AG08396 (cell line): ENCODE results near the gene MALRD1.

Experiments used
- DNase-seq: peaks from one replicate; pipeline ENCODE4 v3.0.0; 2012; ENCODE audit warnings: low spot score, mixed read lengths

The MALRD1 gene

DNA sequence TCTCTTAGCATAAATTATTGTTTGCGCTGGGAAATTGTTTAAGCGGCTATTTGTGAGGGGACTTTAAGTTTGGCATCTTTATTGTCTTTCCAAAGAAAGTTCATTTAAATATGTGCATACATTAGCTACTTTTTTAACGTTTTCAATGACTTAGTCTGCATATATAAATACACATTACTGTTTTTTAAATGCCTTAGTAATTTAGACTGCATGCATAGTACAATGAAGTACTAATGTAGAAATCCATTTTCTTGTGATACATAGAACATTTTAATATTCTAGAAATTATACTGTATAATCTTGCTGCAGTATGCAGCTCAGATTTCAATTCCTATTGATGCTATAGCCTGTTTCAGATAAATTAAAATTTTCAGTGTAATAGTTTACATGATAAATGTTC lies 325.4 kb downstream of the MALRD1 start:
- DNase-seq = no peak

GRCh38 chr10:19385846-19386450 lies 337.3 kb downstream of the MALRD1 start:
- DNase-seq = no peak

GRCh38 chr10:19408924-19409323 lies 360.3 kb downstream of the MALRD1 start:
- DNase-seq = no peak

DNA sequence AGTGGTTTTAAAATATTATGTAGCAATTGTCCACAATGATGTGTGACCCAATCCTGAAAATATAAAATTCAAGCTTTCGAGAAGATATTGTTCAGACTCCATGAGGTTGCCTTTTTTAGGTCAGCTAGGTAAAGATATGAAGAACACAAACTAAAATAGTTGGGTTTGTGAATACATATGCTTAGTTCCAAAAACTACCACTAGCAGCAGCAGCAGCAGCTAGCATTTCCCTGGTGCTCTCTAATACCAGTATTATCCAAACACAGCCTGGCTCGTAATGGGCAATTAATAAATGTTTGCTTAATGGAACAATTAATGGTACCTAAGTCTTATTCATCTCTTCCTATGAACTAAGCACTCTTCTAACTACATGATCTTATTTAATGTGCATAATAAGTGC lies 362.5 kb downstream of the MALRD1 start:
- no peak for DNase-seq

DNA sequence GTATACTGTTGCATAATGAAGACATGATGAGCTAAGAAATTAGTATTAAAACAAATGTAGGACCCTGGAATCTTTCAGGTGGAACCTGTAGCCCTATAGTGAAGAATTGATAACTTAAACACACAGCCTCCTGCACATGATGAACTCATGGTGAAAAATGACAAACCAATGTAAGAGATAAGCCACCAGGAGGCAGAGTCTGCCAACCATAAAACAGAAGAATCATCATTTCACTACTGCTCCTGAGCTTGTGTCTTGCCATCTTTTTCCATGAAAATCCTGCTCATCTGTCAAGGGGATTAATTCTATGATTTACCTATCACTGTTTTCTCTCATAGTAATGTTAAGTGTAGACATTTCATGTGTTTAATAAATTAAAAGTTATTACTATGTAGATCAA lies 363.9 kb downstream of the MALRD1 start:
- peak; percentile 2 for DNase-seq

- no peak for DNase-seq
Observed at GRCh38 chr10:19416164-19416563, 367.6 kb downstream of the MALRD1 start.

GRCh38 chr10:19417740-19418139 lies 369.1 kb downstream of the MALRD1 start:
- no peak for DNase-seq

- no peak for DNase-seq
Observed at GRCh38 chr10:19421674-19422073, 373.1 kb downstream of the MALRD1 start.

DNA sequence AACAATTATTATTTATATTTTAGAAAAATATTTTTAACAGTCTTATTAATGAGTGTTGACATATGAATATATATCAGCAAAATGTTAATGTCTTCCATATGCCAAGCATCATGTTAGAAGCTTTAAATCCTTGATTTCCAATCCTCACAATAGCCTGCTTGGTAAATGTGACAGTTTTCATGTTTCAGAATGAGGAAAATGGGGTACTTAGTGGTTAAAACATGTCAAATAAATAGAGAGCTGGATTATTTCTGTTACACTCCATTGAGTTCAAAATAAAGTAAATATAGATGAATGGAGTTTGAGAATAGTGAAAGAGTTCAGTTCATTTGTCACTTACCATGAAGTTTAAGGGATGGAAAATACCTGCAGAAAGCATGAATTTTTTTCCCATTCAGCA lies 377.4 kb downstream of the MALRD1 start:
- no peak for DNase-seq

GRCh38 chr10:19431622-19432351 lies 383.2 kb downstream of the MALRD1 start:
- DNase-seq = no peak

DNA sequence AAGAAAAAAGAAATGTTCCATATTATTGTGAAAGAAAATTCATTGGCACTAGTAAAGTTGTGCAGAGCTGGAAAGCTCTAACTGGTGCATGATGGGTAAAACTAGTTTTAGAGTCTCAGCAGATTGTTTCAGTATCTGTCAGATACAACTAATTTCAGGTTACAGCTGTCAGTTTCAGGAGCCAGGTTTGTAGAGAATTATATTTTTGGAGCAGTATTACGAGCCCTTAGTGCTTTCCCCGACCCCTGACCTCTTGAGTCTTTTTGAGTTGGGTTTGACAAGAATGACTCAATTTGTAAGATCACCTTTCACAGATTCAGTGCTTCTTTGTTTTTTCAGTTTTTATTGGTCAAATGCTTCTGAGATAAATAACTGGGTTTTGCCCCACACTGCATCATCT lies 401.3 kb downstream of the MALRD1 start:
- DNase-seq = no peak

DNA sequence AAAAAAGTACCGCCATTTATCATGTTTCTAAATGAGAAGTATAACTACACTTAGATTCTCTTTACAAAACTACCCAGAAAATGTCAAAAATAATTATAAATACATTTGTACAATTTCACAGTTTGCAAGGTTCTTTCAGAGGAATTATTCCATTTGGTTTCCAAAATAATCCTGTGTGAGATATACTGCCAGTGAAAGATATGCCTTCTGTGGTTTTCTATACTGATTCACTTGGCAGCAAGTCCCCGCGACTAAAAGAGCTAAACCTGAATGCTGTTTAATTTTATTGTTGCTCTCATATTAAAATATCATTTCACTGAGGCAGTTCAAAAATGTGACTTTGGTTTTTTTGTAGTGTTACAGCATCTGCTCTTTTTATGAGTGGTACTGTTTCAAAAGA lies 402.8 kb downstream of the MALRD1 start:
- no peak for DNase-seq

DNA sequence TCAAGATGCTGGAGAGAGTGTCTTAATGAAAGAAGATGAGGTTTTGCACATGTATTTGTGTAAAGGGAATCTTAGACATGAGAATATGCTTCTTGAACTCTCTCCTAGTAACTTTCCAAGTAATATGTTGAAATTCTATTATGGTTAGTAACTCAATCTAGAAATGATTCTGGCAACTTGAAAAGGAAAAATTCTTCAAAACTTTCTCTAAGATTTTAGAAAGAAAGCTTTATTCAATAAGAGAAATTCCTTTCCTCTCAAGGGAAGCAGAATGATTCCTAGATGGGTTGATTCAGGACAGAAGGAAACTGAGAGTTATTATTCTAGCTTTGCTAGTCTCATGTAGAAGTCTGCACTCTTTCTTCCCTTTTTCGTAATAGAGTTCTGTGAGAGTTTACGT lies 403.3 kb downstream of the MALRD1 start:
- DNase-seq = no peak

- DNase-seq = no peak
Observed at GRCh38 chr10:19453967-19454366, 405.4 kb downstream of the MALRD1 start.

- no peak for DNase-seq
Observed at GRCh38 chr10:19461588-19461987, 413.0 kb downstream of the MALRD1 start.

- DNase-seq = no peak
Observed at GRCh38 chr10:19466709-19467108, 418.1 kb downstream of the MALRD1 start.

GRCh38 chr10:19468413-19468812 lies 419.8 kb downstream of the MALRD1 start:
- no peak for DNase-seq

DNA sequence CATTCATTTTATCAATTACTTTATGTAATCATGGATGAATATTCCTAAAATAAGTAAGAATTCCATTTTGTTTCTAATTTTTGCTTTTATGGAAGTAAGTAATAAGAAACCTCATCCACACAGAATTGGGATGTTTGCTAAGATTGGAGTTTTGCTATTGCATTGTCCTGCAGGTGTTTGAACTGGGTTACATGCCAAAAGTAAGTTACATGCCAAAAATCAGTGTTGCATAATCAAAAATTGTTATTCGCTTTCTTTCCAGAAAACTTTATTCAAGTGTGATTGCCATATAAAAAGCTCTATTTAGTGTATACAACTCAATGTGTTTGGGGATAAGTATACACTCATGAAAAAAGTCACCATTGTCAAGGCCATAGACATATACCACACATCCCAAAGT lies 420.9 kb downstream of the MALRD1 start:
- DNase-seq = no peak

GRCh38 chr10:19479854-19480253 lies 431.3 kb downstream of the MALRD1 start:
- no peak for DNase-seq

DNA sequence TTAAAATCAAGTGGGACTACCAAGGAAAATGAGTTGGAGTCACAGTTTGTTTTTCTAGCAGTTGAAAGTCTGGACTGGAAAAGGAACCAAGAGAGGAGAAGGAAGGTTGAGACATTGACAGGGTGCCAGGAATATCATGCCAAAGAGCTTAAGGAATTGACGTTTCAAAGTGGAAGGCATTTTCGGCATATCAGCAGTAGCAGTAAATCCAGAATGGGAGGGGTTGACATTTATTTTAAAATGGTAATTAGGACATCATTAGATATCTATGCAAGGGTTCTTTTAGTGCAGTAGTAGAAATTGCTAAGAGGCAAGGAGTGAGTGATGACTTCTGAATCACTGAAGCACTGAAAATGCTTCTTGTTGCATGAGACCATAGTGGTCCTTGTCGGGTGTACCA lies 431.8 kb downstream of the MALRD1 start:
- DNase-seq = no peak

- DNase-seq = no peak
Observed at GRCh38 chr10:19483421-19483820, 434.8 kb downstream of the MALRD1 start.

- DNase-seq = no peak
Observed at GRCh38 chr10:19488592-19489280, 440.1 kb downstream of the MALRD1 start.

- no peak for DNase-seq
Observed at GRCh38 chr10:19491166-19491565, 442.6 kb downstream of the MALRD1 start.
